ENCODE data around the gene BIRC7. TPM values are rescaled to one million over a fixed set of nuclear protein-coding genes. Genes with fewer than 3 reads are reported as not detected.

Gene BIRC7
- total RNA-seq, 1 donor from 2014 or later, result 0.12 TPM

DNA sequence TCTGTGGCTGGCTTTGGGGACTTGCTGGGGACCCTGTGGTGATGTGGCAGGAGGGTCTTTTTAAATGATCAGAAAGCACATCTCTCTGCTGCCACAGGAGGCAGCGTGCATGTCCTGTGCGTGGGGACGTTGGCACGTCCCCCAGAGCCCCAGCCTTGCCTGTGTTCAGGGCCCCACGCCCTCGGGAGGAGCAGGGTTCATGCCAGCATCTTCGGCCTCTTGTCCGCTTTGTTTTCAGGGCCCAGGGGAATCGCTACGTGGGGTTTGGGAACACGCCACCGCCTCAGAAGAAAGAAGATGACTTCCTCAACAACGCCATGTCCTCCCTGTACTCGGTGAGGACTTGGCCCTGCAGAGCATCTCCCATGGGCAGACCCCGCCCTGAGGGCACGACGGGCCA is 43.0 kb downstream of the BIRC7 start:
- DNase-seq (ENCODE audit: extremely low read depth, low read depth, low spot score), result no peak

DNA sequence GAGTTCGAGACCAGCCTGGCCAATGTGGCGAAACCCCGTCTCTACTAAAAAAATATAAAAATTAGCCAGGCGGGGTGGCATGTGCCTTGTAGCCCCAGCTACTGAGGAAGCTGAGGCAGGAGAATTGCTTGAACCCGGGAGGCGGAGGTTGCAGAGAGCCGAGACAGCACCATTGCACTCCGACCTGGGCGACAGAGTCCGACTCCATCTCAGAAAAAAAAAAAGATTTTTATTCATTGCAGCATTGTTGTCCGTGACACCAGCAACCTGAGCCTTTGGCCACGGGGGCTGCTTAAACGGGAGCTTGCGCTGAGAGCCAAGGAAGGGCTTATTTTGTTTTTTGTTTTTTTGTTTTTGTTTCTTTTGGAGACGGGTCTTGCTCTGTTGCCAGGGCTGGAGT is 44.2 kb downstream of the BIRC7 start:
- DNase-seq (ENCODE audit: extremely low read depth, low read depth, low spot score), result no peak

DNA sequence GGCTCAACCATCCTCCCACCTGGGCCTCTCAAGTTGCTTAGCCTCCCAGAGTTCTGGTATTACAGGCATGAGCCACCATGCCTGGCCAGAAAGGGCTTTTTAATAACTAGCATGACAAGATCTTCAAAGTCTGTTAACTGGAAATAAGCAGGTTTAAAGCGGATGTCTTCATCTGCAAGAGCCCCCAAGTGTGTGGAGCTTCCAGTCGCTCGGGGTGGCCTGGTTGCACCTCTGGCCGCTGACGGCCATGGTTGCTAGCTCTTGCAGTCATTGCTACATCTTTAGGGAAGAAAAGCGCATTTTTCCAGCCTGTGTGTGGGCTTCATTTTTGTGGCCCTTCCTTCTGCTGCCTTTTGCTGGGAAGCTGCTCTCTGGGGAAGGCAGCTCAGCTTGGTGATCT is 44.7 kb downstream of the BIRC7 start:
- DNase-seq (ENCODE audit: extremely low read depth, low read depth, low spot score), result no peak

DNA sequence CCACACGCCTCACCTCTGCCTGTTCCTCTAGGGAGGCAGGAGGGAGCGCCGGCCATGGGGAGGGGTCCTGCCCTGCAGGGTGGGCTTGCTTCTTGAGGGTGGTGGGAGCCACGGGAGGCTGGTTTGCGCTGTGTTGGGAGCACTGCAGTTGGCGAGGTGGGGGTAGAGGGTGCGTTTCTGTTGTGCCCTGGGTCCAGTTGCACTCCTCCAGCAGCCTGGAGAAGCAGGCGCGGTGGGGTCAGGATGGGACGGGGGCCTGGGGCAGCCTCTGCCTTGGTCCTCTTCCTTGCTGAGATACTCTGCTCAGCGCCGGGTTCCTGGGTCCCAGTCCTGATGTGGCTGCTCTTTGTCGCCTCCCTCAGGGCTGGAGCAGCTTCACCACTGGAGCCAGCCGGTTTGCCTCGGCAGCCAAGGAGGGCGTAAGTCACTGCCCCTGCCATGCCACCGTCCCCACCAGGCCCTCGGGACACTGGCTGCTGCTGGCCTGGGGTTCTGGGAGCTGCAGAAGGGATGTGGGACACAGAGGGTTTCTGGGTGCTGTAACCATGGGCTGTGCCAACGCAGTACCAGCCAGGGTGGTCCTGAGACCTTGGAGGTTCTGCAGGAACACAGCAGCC is 45.3 kb downstream of the BIRC7 start:
- no peak for DNase-seq (ENCODE audit: extremely low read depth, low read depth, low spot score)

DNA sequence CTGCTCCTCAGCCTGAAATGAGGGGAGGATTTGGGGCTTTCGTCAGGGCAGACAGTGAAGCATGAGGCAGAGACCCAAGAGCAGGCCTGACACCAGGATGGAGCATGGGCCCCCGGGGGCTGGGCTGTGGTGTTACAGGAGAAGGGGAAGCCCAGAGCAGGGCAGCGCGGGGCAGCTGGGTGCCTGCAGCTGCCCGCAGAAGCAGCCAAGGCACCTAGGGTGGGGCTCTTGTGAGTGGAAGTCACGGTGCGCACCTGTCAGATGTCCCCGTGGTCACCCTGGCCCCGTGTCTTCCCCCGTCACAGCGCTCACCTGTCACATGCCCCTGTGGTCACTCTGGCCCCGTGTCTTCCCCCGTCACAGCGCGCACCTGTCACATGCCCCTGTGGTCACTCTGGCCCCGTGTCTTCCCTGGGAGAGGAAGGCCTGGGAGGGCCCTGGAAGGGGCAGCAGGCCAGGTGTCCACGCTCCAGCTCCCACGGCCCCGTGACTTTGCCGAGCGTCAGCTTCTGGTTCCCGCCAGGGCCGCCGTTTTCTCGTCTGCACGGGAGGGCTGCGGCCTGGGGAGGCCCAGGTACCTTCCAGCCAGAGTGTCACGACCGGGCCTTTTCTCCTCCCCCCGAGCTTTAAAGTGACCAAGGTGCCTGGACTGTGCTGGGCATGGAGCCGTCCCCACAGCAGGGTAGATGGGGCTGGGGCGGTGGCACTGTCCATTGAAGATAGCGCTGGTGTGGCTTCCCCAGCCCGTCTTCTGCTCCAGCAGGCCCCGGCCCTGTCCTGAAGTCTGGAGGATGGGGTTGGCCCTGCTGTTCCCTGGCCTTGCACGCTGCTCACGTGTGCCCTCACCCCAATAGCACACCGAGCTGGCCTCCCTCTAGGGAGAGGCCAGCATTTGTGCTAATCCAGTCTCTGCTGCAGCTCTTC is 46.3 kb downstream of the BIRC7 start:
- DNase-seq (ENCODE audit: extremely low read depth, low read depth, low spot score), result no peak

DNA sequence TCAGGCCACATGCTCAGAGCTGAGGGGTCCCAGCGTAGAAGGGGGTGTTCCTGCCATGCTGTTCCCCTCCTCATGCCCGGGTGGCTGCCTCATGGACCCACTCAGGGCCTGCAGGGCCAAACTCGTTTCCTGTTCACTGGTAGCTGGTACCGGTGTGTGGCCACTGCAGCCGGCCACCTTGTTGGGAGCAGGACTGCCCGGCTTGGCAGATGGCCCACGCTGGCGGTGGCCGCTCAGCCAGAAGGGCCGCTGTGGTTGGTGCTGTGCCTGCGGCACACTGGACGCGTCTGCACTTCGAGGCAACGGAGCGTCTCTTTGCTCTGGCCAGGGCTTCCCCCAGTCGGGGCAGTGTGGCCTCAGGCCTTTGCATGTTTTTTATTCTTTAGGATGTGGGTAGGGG is 47.2 kb downstream of the BIRC7 start:
- no peak for DNase-seq (ENCODE audit: extremely low read depth, low read depth, low spot score)

DNA sequence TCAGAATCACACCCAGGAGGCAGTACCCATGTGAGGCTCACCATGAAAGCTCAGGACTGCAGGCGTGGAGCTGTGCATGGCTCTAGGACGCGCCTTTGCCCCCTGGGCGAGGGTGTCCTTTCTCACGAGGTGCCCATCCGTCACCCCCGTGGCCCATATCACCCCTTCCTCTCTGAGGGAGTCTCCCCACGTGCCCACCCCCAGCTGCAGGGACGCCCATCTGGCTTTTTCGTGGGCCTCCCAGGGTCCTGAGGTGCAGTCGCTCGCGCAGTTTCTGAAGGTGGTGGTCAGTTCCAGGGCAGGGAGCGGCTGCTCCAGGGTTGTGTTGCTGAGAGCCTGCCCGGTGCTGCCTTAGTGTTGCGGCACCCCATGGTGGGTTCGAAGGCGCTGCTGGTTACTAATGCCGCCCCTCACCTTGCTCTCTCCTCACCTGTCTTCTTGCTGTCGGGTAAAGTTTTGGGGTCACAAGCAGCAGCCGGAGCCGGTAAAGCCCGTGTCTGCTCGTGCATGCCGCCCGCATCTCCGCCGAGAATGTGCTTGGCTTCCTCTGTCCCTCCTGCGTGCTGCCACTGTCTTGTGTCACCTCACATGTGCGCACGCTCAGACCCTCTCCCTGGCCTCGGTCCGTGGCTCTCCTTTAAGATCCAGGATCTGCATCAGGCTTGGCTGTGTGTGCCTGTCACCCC is 47.8 kb downstream of the BIRC7 start:
- DNase-seq (ENCODE audit: extremely low read depth, low read depth, low spot score), result no peak

DNA sequence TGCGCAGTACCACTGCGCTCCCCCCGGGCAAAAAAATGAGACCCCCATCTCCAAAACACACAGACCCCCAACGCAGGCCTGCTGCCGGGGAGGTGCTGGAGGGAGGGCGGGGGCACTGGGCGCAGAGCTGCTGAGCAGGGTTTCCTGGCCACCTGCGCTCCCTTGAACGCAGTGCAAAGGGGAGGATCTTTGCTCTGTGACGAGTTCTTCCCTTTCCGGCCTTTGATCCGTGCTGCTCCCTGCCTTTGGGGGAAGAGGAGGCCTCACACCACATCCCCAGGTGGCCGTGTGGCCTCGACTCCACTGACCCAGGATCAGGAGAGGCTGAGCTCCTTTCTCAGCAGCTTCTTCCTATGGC is 48.4 kb downstream of the BIRC7 start:
- no peak for DNase-seq (ENCODE audit: extremely low read depth, low read depth, low spot score)

DNA sequence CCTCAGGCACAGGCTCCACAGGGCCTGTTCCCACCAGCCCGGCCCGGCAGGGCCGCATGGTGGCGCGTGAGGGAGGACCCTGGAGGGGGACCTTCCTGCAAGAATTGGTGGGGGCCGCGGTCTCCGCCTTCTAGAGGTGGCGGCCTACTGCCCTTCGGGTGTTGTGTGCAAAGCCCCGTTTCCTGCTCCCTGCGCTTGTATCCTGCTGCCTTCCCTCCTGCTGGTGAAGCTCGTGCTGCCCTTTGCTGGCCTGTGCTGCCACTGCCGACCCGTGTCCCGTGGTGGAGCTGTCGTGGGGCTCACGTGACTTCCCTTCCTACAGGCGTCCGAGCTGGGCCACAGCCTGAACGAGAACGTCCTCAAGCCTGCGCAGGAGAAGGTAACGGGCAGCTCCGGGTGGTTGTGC is 48.8 kb downstream of the BIRC7 start:
- no peak for DNase-seq (ENCODE audit: extremely low read depth, low read depth, low spot score)

DNA sequence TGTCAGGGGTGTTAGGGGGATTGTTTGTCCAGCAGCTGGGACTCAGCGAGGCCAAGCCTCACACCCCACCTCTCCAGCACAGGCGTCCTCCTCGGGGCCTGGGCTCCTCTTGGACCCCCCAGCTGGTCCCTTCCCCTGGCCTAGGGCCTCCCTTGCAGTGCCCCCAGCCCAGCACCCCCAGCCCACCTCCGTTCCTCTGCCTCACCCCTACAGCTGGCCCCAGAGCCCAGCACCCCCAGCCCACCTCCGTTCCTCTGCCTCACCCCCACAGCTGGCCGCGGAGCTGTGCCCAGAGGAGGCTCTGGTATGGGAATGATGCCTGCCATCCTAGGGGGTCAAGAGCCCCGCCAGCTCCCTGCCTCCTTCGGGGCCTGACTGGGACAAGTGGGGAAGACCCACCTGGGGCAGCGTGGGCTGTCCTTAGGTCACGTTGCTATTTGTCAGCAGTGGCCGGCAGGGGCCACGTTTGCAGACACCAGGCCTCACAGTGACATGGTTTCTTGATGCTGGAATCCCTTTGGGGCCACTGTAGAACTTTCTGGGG is 49.3 kb downstream of the BIRC7 start:
- DNase-seq (ENCODE audit: extremely low read depth, low read depth, low spot score), result no peak

DNA sequence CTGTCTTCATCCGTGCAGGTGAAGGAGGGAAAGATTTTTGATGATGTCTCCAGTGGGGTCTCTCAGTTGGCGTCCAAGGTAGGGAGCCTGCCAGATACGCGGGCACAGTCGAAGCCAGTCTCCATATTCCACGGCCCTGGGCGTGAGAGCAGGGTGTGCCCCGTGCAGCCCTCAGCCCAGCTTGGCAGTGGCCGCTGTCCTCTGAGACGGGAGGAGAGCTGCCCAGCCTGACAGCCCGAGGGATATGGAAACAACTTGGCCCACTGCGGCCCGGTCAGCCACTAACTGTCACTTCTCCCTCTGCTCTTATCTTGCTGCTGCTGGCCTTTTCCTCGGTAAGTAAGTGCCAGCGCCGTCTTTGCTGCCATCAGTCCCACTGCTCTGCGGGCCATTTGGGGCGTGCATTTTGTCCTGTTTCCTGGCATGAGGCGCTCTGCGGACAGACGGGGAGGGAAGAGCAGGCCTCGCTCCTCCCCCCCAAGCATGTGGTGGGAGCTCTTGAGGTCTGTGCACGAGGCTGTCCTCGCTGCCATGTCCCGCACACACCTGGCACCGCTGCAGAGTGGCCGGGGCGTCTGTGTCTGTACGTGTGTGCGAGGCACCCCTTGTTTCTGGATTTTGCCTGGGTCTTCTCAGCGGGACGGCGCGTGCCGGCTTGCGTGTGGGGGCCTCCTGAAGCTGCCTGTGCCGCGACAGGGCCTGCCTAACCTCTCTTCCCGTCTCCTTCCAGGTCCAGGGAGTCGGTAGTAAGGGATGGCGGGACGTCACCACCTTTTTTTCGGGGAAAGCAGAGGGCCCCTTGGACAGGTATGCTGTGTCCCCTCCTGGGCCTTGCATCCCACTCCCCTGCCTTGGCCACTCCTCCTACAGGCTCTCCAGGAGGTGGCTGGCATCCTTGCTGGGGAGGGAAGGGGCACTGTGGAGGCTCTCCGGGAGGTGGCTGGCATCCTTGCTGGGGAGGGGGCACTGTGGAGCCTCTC is 50.2 kb downstream of the BIRC7 start:
- DNase-seq (ENCODE audit: extremely low read depth, low read depth, low spot score), result no peak

DNA sequence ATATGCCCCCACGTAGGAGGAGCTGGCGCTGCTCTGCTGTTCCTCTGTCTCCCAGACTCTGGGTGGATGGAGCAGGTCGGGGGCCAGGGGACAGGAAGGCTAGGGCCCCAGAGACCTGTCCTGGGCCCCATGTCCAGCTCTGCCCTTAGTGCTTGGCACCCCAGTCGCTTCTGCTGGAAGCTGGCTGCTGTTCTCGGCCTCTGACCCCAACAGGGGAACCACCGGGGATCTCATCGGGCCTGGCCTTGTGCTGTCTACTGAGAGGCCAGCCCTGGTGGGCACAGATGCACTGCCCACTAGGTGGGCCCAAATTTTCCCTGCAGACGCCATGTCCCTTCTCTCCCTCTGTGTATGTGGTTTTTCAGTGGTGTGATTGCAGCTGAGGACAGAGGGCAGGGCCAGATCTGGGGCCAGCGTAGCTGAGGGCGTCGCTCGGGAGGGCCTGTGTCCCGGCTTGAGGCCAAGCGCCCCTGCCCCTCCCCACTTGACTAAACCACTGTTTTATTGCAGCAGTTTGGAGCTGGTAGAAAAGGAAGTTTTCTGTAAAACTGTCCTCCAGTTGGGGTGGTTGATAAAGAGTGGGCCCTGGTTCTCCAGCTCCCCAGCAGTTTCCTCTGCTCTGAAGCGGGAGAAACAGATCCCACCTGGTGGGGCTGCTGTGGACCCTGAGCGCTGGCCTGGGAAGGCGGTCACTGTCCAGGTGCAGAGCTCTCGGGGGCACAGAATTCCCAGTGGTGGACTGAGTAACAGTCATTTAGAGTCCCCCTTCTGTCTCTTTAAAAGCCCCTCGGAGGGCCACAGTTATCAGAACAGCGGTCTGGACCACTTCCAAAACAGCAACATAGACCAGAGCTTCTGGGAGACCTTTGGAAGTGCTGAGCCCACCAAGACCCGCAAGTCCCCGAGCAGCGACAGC is 51.3 kb downstream of the BIRC7 start:
- DNase-seq (ENCODE audit: extremely low read depth, low read depth, low spot score), result no peak

DNA sequence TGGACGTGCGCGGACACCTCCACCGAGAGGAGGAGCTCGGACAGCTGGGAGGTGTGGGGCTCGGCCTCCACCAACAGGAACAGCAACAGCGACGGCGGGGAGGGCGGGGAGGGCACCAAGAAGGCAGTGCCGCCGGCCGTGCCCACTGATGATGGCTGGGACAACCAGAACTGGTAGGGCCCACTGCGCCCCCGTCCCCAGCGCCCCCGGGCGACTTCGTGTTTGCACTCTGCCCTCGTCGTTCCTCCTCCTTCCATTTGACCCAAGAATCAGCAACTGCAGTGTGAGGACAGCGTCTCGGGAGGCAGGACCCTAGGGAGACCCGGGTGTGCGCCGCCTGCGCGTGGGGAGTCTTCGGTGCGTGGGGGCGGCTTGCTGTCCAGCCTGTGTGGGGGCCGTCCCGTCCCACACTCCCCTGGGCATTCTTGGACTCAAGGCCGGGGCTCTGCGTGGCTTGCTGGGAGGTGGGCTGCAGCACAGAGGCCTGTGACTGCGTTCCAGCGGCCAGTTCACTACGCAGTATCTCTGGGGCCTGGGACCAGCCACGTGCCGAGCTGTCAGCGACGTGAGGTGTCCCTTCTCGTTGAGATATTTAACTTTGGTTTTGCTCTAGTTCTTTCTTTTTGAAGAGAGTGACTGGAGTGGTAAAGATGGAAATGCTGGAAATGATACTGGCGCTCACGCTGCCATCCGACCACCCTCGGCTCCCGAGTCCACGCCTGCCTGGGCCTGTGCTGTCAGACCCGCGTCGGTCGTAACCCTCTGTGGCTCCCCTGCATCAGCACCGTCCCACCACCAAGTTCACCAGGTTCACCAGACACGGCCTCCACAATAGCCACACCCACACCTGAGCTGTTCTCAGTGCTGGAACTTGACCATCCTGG is 52.2 kb downstream of the BIRC7 start:
- DNase-seq (ENCODE audit: extremely low read depth, low read depth, low spot score), result no peak

DNA sequence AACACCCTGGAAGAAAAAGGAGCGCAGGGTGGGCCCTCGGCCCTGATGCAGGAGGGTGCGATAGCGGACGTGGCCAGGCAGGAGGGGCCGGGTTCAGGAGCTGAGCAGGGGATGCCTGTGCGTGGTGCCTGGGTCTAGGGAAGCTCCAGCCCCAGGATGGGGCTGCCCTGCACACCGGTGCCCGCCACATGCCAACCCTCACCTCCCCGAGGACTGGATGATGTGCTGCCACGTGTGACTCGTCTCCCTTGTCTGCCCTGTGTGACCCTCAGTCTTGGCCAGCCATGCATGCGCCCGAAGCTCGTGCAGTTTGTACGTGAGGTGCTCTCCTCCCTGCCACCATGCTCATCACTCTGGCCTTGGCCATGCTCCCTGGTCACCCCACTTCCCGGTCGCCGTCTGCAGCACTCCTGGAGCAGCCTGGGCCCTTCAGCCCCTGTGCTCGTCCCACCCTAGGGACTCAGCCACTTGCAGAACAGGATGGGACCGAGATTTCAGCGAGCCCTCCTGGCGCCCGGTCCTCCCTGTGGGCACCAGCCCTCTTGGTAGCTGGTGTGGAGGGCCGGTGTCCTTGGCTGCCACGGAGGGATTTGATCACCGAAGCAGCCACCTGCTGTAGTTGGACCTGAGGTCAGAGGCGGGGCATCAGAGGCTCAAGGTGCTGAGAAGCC is 53.0 kb downstream of the BIRC7 start:
- no peak for DNase-seq (ENCODE audit: extremely low read depth, low read depth, low spot score)

DNA sequence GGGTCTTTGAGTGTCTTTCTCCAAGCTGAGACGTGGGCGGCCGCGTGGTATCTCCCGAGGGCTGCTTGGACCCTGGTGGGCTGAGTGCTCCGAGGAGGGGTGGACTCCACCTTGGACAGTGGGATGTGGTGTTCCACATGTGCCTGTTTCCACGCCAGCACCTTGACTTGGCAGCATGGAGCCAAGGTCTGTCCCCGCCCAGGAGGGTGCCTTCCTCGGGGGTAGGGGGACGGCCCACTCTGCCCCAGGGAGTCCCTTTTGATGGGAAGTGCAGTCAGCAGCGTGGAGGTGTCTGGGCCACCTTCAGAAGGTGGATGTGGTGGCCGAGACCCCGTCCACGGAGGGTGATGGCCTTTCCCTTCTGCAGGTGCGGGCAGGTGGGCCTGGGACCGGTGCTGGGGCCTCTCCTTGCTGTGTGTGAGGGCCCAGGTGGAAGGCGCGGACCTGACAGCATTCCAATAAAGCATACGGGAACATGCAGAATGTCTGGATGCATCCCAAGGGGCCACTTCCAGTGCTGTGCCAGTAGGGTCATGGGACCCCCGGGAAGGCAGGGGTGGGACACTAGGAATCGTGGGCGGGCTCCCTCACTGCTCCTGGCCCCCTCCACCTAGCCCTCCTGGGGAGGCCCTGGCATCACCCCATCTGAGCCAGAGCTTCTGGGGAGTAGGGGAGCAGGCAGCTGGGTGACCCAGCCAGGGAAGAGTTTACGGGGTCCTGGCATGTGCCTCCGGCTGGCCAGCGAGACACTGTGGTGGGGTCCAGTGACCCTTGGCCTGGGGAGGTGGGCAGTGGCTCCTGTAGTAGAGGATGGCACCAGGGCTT is 53.8 kb downstream of the BIRC7 start:
- no peak for DNase-seq (ENCODE audit: extremely low read depth, low read depth, low spot score)
